ENCODE measurements around the gene EXOC4.

The EXOC4 gene

DNA sequence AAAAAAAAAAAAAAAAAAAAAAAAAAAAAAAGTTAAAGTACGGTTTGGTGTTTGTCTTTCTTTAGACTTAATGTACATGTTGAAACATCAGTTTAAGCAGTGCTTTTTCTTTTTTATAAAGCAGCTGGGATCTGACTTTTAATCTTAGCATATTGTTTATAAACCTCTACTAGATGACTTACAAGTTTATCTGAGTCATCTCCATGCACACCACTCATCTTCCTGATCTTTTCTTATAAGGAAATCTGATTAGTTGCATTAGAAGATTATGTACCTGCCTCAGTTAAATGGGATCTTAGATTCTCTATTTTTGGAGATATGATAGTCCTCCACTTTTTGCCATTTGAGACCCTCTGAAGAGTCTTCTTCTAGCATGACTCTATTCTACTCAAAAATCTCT lies 482.3 kb downstream of the EXOC4 start:
- TF ChIP-seq, protein P1, sequence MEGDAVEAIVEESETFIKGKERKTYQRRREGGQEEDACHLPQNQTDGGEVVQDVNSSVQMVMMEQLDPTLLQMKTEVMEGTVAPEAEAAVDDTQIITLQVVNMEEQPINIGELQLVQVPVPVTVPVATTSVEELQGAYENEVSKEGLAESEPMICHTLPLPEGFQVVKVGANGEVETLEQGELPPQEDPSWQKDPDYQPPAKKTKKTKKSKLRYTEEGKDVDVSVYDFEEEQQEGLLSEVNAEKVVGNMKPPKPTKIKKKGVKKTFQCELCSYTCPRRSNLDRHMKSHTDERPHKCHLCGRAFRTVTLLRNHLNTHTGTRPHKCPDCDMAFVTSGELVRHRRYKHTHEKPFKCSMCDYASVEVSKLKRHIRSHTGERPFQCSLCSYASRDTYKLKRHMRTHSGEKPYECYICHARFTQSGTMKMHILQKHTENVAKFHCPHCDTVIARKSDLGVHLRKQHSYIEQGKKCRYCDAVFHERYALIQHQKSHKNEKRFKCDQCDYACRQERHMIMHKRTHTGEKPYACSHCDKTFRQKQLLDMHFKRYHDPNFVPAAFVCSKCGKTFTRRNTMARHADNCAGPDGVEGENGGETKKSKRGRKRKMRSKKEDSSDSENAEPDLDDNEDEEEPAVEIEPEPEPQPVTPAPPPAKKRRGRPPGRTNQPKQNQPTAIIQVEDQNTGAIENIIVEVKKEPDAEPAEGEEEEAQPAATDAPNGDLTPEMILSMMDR (IDR thresholded peaks at IDR 0.05; ENCODE audit: low read depth, low read length, missing control alignments), result no peak
- no peak for DNase-seq (ENCODE audit: low read depth)
- no peak overlapping the region for H3K4me3 ChIP-seq (ENCODE audit: low read depth, low read length)

DNA sequence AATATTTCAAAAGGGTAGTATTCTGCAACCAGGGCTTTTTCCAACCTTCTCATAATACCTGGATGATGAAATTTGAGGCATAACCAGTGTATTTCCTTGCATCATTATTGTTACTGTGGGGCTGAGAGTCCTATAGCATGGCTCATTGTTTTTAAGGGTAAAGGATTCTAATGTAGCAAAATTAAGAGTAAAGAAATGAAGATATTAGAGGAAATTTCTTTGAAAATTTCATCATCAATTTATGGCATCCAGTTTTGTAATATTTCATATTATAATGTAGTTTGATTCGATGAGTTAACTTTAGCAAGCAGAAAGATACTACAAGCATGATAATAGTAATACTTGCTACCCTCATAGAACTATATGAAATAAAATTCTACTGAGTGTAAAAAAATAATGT lies 486.9 kb downstream of the EXOC4 start:
- H3K4me3 ChIP-seq (ENCODE audit: low read depth, low read length), result no peak overlapping the region
- no peak for DNase-seq (ENCODE audit: low read depth)
- TF ChIP-seq, protein P1 (IDR thresholded peaks at IDR 0.05; ENCODE audit: low read depth, low read length, missing control alignments), result no peak

- DNase-seq (ENCODE audit: low read depth), result no peak
- no peak overlapping the region for H3K4me3 ChIP-seq (ENCODE audit: low read depth, low read length)
- TF ChIP-seq, protein P1 (IDR thresholded peaks at IDR 0.05; ENCODE audit: low read depth, low read length, missing control alignments), result no peak
Observed at GRCh38 chr7:133741078-133741477, 488.2 kb downstream of the EXOC4 start.

DNA sequence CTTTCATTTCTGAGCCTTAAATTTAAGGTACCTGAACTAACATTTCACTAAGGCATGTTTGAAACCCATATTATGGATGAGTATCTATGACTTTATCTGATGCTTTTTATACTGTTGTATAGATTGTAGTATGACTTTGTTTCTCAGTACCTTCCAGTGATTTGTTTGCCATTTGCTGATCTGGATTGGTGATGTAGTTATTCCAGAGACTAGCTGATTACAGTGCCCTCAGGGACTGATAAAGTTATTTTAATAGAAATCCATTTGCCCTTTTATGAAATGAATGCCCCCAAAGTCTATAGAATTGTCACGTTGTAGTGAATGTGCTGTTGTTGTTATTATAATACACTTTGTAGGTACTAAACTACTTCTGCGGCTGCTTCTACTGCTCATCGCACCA lies 488.8 kb downstream of the EXOC4 start:
- no peak for DNase-seq (ENCODE audit: low read depth)
- H3K4me3 ChIP-seq (ENCODE audit: low read depth, low read length), result no peak overlapping the region
- TF ChIP-seq, protein P1 (IDR thresholded peaks at IDR 0.05; ENCODE audit: low read depth, low read length, missing control alignments), result no peak

DNA sequence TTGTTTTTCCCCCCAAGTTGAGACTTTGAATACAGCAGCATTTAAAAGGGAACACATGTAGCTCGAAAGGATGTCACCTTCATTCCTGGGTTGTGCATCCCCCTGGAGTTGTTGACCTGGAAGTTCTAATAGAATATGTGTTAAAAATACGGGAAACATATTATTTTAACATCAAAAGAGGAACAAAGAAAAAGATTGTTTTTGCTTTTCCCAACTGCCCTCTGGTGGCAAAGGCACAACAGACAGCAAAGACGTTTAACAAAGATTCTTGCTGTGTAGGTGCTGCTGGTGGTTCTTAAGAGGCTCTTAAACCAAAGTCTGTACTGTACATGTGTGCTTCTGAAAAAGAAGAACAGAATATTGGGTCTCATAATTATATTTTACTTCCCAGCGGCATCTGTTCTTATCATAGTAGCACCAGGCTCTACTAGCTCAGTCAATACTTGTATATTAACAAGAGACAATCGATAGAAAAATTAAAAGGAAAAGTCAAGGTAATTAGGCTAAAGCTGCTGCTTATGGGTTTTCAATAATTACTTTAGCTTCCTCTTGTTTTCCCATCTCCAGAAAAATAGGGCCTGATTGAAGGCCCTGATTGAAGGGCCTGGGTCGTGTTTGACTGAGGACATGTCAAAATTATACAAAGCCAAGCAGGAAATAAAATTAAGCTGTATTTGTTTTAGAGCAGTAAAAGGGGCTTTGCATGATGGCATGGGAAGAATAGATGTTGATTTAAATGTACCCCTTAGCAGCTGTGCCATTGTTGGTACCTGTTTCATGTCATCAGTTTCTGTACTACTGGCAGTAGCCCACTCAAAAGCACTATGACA lies 490.0 kb downstream of the EXOC4 start:
- no peak for DNase-seq (ENCODE audit: low read depth)
- TF ChIP-seq, protein P1 (IDR thresholded peaks at IDR 0.05; ENCODE audit: low read depth, low read length, missing control alignments), result peak; percentile 43
- no peak overlapping the region for H3K4me3 ChIP-seq (ENCODE audit: low read depth, low read length)

GRCh38 chr7:133744451-133744850 lies 491.6 kb downstream of the EXOC4 start:
- DNase-seq (ENCODE audit: low read depth), result no peak
- TF ChIP-seq, protein P1 (IDR thresholded peaks at IDR 0.05; ENCODE audit: low read depth, low read length, missing control alignments), result no peak
- no peak overlapping the region for H3K4me3 ChIP-seq (ENCODE audit: low read depth, low read length)

DNA sequence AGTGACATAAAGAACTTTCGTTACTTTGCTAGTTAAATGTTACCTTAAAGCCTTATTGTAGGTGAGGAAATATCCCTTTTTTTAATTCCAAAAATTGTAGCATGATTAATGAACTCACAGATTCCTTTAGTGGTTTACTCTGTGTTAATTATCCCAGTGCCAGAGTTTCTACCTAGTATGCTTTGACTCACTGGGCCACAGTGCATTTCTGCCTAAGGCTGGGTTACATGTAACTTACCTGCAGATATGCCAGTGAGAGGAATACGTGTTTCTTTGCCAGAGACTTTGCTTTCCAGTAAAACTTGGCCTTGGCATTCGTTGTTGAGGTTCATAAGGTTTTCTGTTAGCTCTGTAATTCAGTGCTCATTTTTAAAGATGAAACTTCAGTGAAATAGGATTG lies 493.4 kb downstream of the EXOC4 start:
- DNase-seq (ENCODE audit: low read depth), result no peak
- TF ChIP-seq, protein P1 (IDR thresholded peaks at IDR 0.05; ENCODE audit: low read depth, low read length, missing control alignments), result no peak
- no peak overlapping the region for H3K4me3 ChIP-seq (ENCODE audit: low read depth, low read length)

All from GM12864 (cell line).